Karpas-422 (cell line): ENCODE data around the gene S100A11. TPM values are rescaled to one million over a fixed set of nuclear protein-coding genes. Genes with fewer than 3 reads are reported as not detected.

Source experiments
- DNase-seq: peaks from one replicate; pipeline ENCODE4 v3.0.0-alpha.2; 2015
- H2AFZ ChIP-seq: fragments of 200-600 bp; sonication (generic); 2 replicates; pipeline ENCODE4 v1.6.1; 2014; ENCODE audit warnings: antibody characterized with exemption, low read length, mixed read lengths
- H3K27ac ChIP-seq: fragments of 200-600 bp; sonication (generic); 2 replicates; pipeline ENCODE4 v1.5.1; 2014; ENCODE audit warnings: mild to moderate bottlenecking, low read length, moderate library complexity
- H3K27me3 ChIP-seq: fragments of 200-600 bp; sonication (generic); 2 replicates; pipeline ENCODE4 v1.6.1; 2014; ENCODE audit warnings: low read length, mixed read lengths
- H3K36me3 ChIP-seq: fragments of 200-600 bp; sonication (generic); 2 replicates; pipeline ENCODE4 v1.6.1; 2014; ENCODE audit warnings: low read length, mixed read lengths; ENCODE audit not compliant: insufficient read depth
- H3K4me1 ChIP-seq: fragments of 200-600 bp; sonication (generic); 2 replicates; pipeline ENCODE4 v1.6.1; 2014; ENCODE audit warnings: mild to moderate bottlenecking, low read length, mixed read lengths
- H3K4me2 ChIP-seq: fragments of 200-600 bp; sonication (generic); 2 replicates; pipeline ENCODE4 v1.6.1; 2014; ENCODE audit warnings: low read length, low read depth, mild to moderate bottlenecking; ENCODE audit not compliant: poor library complexity, severe bottlenecking
- H3K4me3 ChIP-seq: fragments of 200-600 bp; sonication (generic); 2 replicates; pipeline ENCODE4 v1.5.1; 2014; ENCODE audit warnings: mild to moderate bottlenecking, antibody characterized with exemption, low read length, mixed read lengths
- H3K79me2 ChIP-seq: fragments of 200-600 bp; sonication (generic); 2 replicates; pipeline ENCODE4 v1.6.1; 2014; ENCODE audit warnings: mild to moderate bottlenecking, low read length, mixed read lengths
- H3K9ac ChIP-seq: fragments of 200-600 bp; sonication (generic); 2 replicates; pipeline ENCODE4 v1.6.0; 2014; ENCODE audit warnings: low read length
- H3K9me2 ChIP-seq: fragments of 200-600 bp; sonication (generic), shearing (Covaris generic); replicated peaks from 2 replicates; pipeline ENCODE4 v1.6.0; 2014; ENCODE audit warnings: mild to moderate bottlenecking, low read length, moderate library complexity; ENCODE audit not compliant: insufficient read depth
- H3K9me3 ChIP-seq: fragments of 300-700, 200-600 bp; sonication (generic); 2 replicates; pipeline ENCODE4 v1.6.1; 2014; ENCODE audit warnings: low read length, mixed read lengths
- H4K20me1 ChIP-seq: fragments of 200-600 bp; sonication (generic); 2 replicates; pipeline ENCODE4 v1.6.1; 2014; ENCODE audit warnings: mild to moderate bottlenecking, antibody characterized with exemption, low read length, low read depth; ENCODE audit not compliant: insufficient read depth
- total RNA-seq: library from RNA; depleted of rRNA; stranded (reverse); fragments of >200 nt; shearing (Covaris generic); gene quantifications from 2 replicates; pipeline ENCODE4 v1.2.3, GENCODE V29; 2014; ENCODE audit warnings: low replicate concordance

Gene S100A11
- total RNA-seq, 1 experiment from 2014 or later, result 155 TPM

GRCh38 chr1:152035539-152036266, 1.1 kb downstream of the S100A11 start:
- H3K4me2 ChIP-seq, result peak overlapping the region; percentile 96
- H3K79me2 ChIP-seq, result peaks cover 6% of the 10 kb centered on the region; the same call in 1 of the 2 replicates
- peaks cover 56% of the 10 kb centered on the region for H3K4me1 ChIP-seq
- H3K9ac ChIP-seq, result peak overlapping the region; percentile 85
- peak overlapping the region; percentile 90 for H3K27ac ChIP-seq
- peaks cover 14% of the 10 kb centered on the region for H3K36me3 ChIP-seq
- H4K20me1 ChIP-seq, result no peaks in the 10 kb centered on the region
- no peak for DNase-seq
- H3K27me3 ChIP-seq, result no peaks in the 10 kb centered on the region
- peak overlapping the region; percentile 76; the same call in 1 of the 2 replicates for H2AFZ ChIP-seq
- 0 out of 2 replicates have a peak, but pooled peaks cover 5% of the 10 kb centered on the region for H3K9me2 ChIP-seq
- no peaks in the 10 kb centered on the region for H3K9me3 ChIP-seq
- peak overlapping the region; percentile 76 for H3K4me3 ChIP-seq

- peak overlapping the region; percentile 90 for H3K27ac ChIP-seq
Measured at GRCh38 chr1:152034654-152035538, 1.9 kb downstream of the S100A11 start.

GRCh38 chr1:152034324-152034653, 2.5 kb downstream of the S100A11 start:
- Histone ChIP-seq H2AFZ (0 out of 2 replicates have a peak overlapping the region, but pooled peaks have one; percentile 13), H4K20me1 (no peaks in the 10 kb centered on the region), H3K9ac (peak overlapping the region; percentile 85), H3K4me3 (peak overlapping the region; percentile 76; the same call in 1 of the 2 replicates), H3K4me1 (peaks cover 49% of the 10 kb centered on the region), H3K9me2 (0 out of 2 replicates have a peak, but pooled peaks cover 5% of the 10 kb centered on the region), H3K79me2 (peaks cover 6% of the 10 kb centered on the region; the same call in 1 of the 2 replicates), H3K27me3 (no peaks in the 10 kb centered on the region), H3K36me3 (peaks cover 14% of the 10 kb centered on the region), H3K27ac (peak overlapping the region; percentile 90), H3K4me2 (peak overlapping the region; percentile 96), H3K9me3 (no peaks in the 10 kb centered on the region)
- DNase-seq, result no peak

More at GRCh38 chr1:152034654-152035538, 1.9 kb downstream of the S100A11 start:
- Histone ChIP-seq H4K20me1 (no peaks in the 10 kb centered on the region), H3K4me1 (peaks cover 55% of the 10 kb centered on the region), H3K9me3 (no peaks in the 10 kb centered on the region), H3K9me2 (0 out of 2 replicates have a peak, but pooled peaks cover 5% of the 10 kb centered on the region), H3K9ac (peak overlapping the region; percentile 85), H3K36me3 (peaks cover 14% of the 10 kb centered on the region), H3K27me3 (no peaks in the 10 kb centered on the region), H3K4me2 (peak overlapping the region; percentile 96), H2AFZ (peak overlapping the region; percentile 50), H3K79me2 (peaks cover 6% of the 10 kb centered on the region; the same call in 1 of the 2 replicates), H3K4me3 (peak overlapping the region; percentile 76)
- peak; percentile 89 for DNase-seq

GRCh38 chr1:152029929-152030211, 6.9 kb downstream of the S100A11 start:
- H3K27me3 ChIP-seq, result no peaks in the 10 kb centered on the region
- peaks cover 17% of the 10 kb centered on the region for H3K4me1 ChIP-seq
- H3K9me2 ChIP-seq, result 0 out of 2 replicates have a peak, but pooled peaks cover 5% of the 10 kb centered on the region
- no peaks in the 10 kb centered on the region for H4K20me1 ChIP-seq
- H3K9ac ChIP-seq, result no peak overlapping the region
- H3K27ac ChIP-seq, result no peak overlapping the region
- DNase-seq, result no peak
- H3K4me3 ChIP-seq, result no peak overlapping the region
- H2AFZ ChIP-seq, result no peak overlapping the region
- no peaks in the 10 kb centered on the region for H3K79me2 ChIP-seq
- no peaks in the 10 kb centered on the region for H3K9me3 ChIP-seq
- H3K36me3 ChIP-seq, result peaks cover 14% of the 10 kb centered on the region
- no peak overlapping the region for H3K4me2 ChIP-seq

GRCh38 chr1:152029144-152029928, 7.5 kb downstream of the S100A11 start:
- H4K20me1 ChIP-seq, result no peaks in the 10 kb centered on the region
- H3K27me3 ChIP-seq, result no peaks in the 10 kb centered on the region
- H3K79me2 ChIP-seq, result no peaks in the 10 kb centered on the region
- H3K4me1 ChIP-seq, result peaks cover 12% of the 10 kb centered on the region
- H3K27ac ChIP-seq, result no peak overlapping the region
- H2AFZ ChIP-seq, result no peak overlapping the region; the same call in 1 of the 2 replicates
- H3K36me3 ChIP-seq, result peaks cover 14% of the 10 kb centered on the region
- DNase-seq, result no peak
- no peak overlapping the region for H3K4me2 ChIP-seq
- no peak overlapping the region for H3K9ac ChIP-seq
- no peaks in the 10 kb centered on the region for H3K9me3 ChIP-seq
- H3K9me2 ChIP-seq, result 0 out of 2 replicates have a peak, but pooled peaks cover 5% of the 10 kb centered on the region
- no peak overlapping the region for H3K4me3 ChIP-seq

GRCh38 chr1:152026895-152027294, 9.9 kb downstream of the S100A11 start:
- H3K79me2 ChIP-seq, result no peaks in the 10 kb centered on the region
- no peaks in the 10 kb centered on the region for H3K4me1 ChIP-seq
- H3K4me2 ChIP-seq, result no peak overlapping the region
- no peaks in the 10 kb centered on the region for H3K9me3 ChIP-seq
- no peak overlapping the region for H3K4me3 ChIP-seq
- no peak overlapping the region for H3K27ac ChIP-seq
- H4K20me1 ChIP-seq, result no peaks in the 10 kb centered on the region
- no peak for DNase-seq
- H3K9ac ChIP-seq, result no peak overlapping the region
- H3K9me2 ChIP-seq, result no peaks in the 10 kb centered on the region
- H3K36me3 ChIP-seq, result no peaks in the 10 kb centered on the region
- no peak overlapping the region for H2AFZ ChIP-seq
- H3K27me3 ChIP-seq, result no peaks in the 10 kb centered on the region

GRCh38 chr1:152024223-152024622, 12.6 kb downstream of the S100A11 start:
- no peak overlapping the region for H3K9ac ChIP-seq
- H3K4me2 ChIP-seq, result no peak overlapping the region
- H3K9me2 ChIP-seq, result no peaks in the 10 kb centered on the region
- no peaks in the 10 kb centered on the region for H3K9me3 ChIP-seq
- H3K79me2 ChIP-seq, result no peaks in the 10 kb centered on the region
- H3K4me1 ChIP-seq, result no peaks in the 10 kb centered on the region
- no peak overlapping the region for H3K4me3 ChIP-seq
- H3K36me3 ChIP-seq, result no peaks in the 10 kb centered on the region
- H3K27ac ChIP-seq, result no peak overlapping the region
- H4K20me1 ChIP-seq, result no peaks in the 10 kb centered on the region
- no peak overlapping the region for H2AFZ ChIP-seq
- no peak for DNase-seq
- no peaks in the 10 kb centered on the region for H3K27me3 ChIP-seq
